Gastrocnemius medialis (tissue), 4 donors: Measurements from ENCODE around the gene GALC. TPM values are rescaled to one million over a fixed set of nuclear protein-coding genes. Genes with fewer than 3 reads are reported as not detected.

Source experiments
- ATAC-seq, 2 donors: fragments of 150-250 bp; one replicate each; pipeline ENCODE4 v1.9.1; 2016
- DNase-seq, 2 donors: peaks; one replicate each; pipeline ENCODE4 v3.0.0-alpha.2; 2019
- H3K27ac ChIP-seq, 4 donors: fragments of 200-600 bp; sonication (generic); 1 replicate in 1 of 4; 2 replicates in 3 of 4; pipeline ENCODE4 v1.5.1; 2016 to 2018; ENCODE audit warnings: mild to moderate bottlenecking in 2 of 4, moderate library complexity in 1 of 4
- H3K27me3 ChIP-seq, 3 donors: fragments of 200-600 bp; sonication (generic) in 2 of 3; 1 replicate in 1 of 3; 2 replicates in 2 of 3; pipeline versions ENCODE4 v1.5.1 to v1.6.0; 2016 to 2019; ENCODE audit warnings: mild to moderate bottlenecking in 1 of 3, moderate library complexity in 1 of 3
- H3K36me3 ChIP-seq, 2 donors: fragments of 200-600 bp; sonication (generic) in 1 of 2; one replicate each; pipeline ENCODE4 v1.5.1; 2017 to 2018
- H3K4me1 ChIP-seq, 2 donors: fragments of 200-600 bp; sonication (generic) in 1 of 2; one replicate each; pipeline ENCODE4 v1.5.1; 2016 to 2017; ENCODE audit warnings: mild to moderate bottlenecking in 2 of 2
- H3K4me3 ChIP-seq, 4 donors: fragments of 200-600 bp; sonication (generic) in 3 of 4; 1 replicate in 1 of 4; 2 replicates in 3 of 4; pipeline ENCODE4 v1.5.1; 2016 to 2019; ENCODE audit warnings: mild to moderate bottlenecking in 2 of 4
- H3K9me3 ChIP-seq, 3 donors: fragments of 200-600 bp; sonication (generic) in 2 of 3; 1 replicate in 1 of 3; 2 replicates in 2 of 3; pipeline ENCODE4 v1.5.1; 2016 to 2019
- POLR2A ChIP-seq, 2 donors: fragments of 450-650 bp; IDR thresholded peaks; one replicate each; pipeline ENCODE4 v1.6.1; 2017; ENCODE audit warnings: antibody characterized with exemption in 2 of 2, mild to moderate bottlenecking in 2 of 2, moderate library complexity in 2 of 2
- in situ Hi-C, 4 donors: fragments of 200-750 bp; cut with MboI; loops; one replicate each; pipeline versions ENCODE4 v1.15.0 to v1.8.0; 2017; ENCODE audit warnings: low sequenced_read_pairs in 4 of 4
- intact Hi-C: fragments of 100-400 bp; cut with DNase I; formaldehyde crosslinking; loops from one replicate; pipeline ENCODE4 v1.15.1; 2023; ENCODE audit warnings: low total_unique reads
- total RNA-seq, 4 donors: library from RNA; depleted of rRNA; stranded (reverse); fragments of >200 nt; gene quantifications; one replicate each; pipeline versions ENCODE4 v1.1.0 to v1.2.3, GENCODE V29; 2016
- TF ChIP-seq, protein P1 (sequence below), 5 experiments: fragments of 450-650 bp in 3 of 5; fragments of 200-600 bp in 2 of 5; sonication (generic) in 2 of 5; IDR thresholded peaks in 4 of 5; conservative IDR thresholded peaks in 1 of 5; 1 replicate in 4 of 5; 2 replicates in 1 of 5; pipeline ENCODE4 v1.5.1; 2016 to 2019; ENCODE audit warnings: antibody characterized with exemption in 5 of 5, mild to moderate bottlenecking in 3 of 5, moderate library complexity in 3 of 5

GALC gene
- total RNA-seq: 10 to 100 TPM; 10.5 to 23.2 (median 14.6) TPM

DNA sequence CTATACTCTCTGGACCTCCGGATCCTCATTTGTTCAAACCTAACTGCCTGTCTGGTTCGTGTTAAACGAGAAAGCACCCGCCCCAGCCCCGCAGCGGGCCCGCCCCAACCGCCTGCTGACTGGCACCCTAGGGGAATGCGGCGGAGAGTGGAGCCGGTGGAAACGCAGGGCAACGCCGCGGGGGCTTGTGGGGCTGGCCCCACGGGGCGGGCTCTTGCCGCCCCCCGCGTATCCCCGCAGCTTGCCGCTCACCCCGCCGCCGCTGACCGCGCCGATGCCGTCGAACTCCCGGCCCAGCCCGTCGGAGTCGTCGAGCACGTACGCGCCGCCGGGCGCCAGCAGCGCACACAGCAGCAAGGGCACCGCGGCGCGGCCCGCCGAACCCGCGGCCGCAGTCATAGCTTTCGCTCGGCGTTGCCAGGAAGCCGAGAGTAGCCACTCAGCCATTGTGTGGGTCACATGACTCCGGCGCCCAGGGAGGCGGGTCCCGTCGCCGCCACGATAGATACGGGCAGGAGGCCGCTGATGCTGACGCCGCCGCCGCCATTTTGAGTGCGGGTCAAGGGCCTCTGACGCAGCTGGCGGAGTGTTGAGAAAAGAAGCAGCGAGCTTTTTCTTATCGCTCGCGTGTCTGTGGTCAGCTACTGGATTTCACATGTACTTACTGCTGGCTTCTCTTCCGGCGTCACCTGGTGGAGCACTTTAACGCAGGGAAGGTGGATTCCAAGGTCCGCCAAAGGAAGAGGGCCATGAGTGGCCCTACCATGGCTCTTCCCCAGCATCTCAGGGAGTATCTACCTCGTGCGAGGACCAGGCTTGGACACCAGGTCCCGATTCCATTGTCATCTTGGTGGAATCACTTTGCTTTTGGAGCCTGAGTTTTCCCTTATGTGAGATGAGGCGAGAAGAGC is at the start of gene GALC:
GALC (minus strand) TSS at position 465 of the 911 bp plus-strand sequence; CDS start at position 447, 18 bp downstream.
- Histone ChIP-seq H3K27ac (peak within 1 kb of the TSS; percentile 86 to 92 (median 88)), H3K4me3 (peak within 1 kb of the TSS; percentile 74 to 88 (median 80)), H3K4me1 (peaks cover 13 to 18% of the 10 kb centered on the region in 2 donors), H3K9me3 (no peaks in the 10 kb centered on the region), H3K27me3 (no peaks in the 10 kb centered on the region), H3K36me3 (no peaks in the 10 kb centered on the region)
- in situ Hi-C loops: no loop called here
- peak in 1 of 2 donors; percentile 54 for TF ChIP-seq POLR2A (IDR thresholded peaks at IDR 0.05)
- TF ChIP-seq, protein P1, sequence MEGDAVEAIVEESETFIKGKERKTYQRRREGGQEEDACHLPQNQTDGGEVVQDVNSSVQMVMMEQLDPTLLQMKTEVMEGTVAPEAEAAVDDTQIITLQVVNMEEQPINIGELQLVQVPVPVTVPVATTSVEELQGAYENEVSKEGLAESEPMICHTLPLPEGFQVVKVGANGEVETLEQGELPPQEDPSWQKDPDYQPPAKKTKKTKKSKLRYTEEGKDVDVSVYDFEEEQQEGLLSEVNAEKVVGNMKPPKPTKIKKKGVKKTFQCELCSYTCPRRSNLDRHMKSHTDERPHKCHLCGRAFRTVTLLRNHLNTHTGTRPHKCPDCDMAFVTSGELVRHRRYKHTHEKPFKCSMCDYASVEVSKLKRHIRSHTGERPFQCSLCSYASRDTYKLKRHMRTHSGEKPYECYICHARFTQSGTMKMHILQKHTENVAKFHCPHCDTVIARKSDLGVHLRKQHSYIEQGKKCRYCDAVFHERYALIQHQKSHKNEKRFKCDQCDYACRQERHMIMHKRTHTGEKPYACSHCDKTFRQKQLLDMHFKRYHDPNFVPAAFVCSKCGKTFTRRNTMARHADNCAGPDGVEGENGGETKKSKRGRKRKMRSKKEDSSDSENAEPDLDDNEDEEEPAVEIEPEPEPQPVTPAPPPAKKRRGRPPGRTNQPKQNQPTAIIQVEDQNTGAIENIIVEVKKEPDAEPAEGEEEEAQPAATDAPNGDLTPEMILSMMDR (IDR thresholded peaks at IDR 0.05 in 4 of 5, conservative IDR thresholded peaks at IDR 0.05 in 1 of 5): no peak
- ATAC-seq: peak; percentile 91 to 93
- intact Hi-C loops: loop anchor here (5.0 to 10.0 kb wide), 3 partner anchors 394 to 1964 kb away; partner anchors contain the start of genes PTPN21, SPATA7 and TDP1
- DNase-seq: peak; percentile 88 to 89

DNA sequence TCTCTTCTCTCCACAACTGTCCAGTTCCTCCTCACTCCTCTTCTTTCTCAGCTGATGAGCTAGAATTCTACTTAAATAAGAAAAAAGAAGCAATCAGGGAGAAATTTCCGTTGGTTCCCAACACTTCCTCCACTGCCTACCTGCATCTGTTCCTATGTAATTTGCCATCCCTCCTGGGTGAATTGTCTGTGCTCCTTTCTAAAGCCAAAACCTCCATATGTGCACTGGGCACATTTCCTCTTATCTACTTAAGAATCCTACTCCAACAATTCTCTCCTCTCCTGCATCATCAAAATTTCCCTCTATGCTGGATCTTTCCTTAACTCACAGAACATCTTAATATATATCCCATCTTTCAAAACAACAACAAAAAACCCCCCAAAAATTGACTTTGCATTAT is 47.2 kb upstream of the GALC start:
- in situ Hi-C loops (no loop called here), intact Hi-C loops (no loop called here)
- no peaks in the 10 kb centered on the region for H3K36me3 ChIP-seq
- DNase-seq (no peak), ATAC-seq (no peak)
- no peak for TF ChIP-seq POLR2A (IDR thresholded peaks at IDR 0.05)
- TF ChIP-seq, protein P1 (IDR thresholded peaks at IDR 0.05 in 4 of 5, conservative IDR thresholded peaks at IDR 0.05 in 1 of 5): no peak
- H3K9me3 ChIP-seq: no peaks in the 10 kb centered on the region
- no peaks in the 10 kb centered on the region for H3K27me3 ChIP-seq
- H3K27ac ChIP-seq: no peak overlapping the region
- no peak overlapping the region for H3K4me3 ChIP-seq
- no peaks in the 10 kb centered on the region for H3K4me1 ChIP-seq

DNA sequence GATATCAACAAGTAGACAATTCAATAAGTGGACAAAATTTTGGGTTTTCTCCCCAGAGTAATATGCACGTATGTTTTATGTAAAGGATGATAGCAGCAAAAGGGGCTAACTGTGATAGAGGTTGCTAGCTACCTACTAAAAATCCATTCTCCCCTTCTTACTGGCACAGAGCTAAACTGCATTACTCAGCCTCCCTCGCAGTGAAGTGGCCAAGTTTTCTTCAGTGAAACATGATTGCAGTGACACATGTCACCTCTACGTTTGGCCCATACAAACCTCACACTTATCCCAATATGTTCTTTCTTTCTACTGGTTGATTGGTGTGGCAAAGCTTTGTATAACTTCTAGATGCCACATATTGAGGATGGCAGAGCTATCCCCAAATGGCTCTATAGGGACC is 46.2 kb upstream of the GALC start:
- TF ChIP-seq, protein P1 (IDR thresholded peaks at IDR 0.05 in 4 of 5, conservative IDR thresholded peaks at IDR 0.05 in 1 of 5): no peak
- TF ChIP-seq POLR2A (IDR thresholded peaks at IDR 0.05): no peak
- intact Hi-C loops: no loop called here
- no peak overlapping the region for H3K27ac ChIP-seq

DNA sequence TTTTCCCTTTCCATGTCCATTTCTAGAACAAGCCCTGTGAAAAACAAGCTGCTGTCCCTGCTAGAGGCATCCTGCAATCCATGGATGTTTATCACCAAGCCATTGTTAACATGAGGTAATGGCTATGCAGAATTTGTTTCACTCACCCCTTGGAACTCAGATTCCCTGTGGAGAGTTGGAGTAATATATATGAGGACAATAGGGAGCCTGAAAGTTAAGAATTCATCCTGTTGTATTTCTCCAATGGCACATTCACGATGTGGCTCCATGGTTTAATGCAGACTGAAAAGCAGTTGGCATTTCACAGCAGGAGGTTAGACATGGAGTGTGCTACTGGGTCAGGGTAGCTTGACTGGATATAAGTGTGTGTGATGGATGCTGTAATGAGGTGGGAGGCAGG is 44.3 kb upstream of the GALC start:
- H3K4me3 ChIP-seq: no peak overlapping the region
- intact Hi-C loops (no loop called here), in situ Hi-C loops (no loop called here)
- no peaks in the 10 kb centered on the region for H3K36me3 ChIP-seq
- no peaks in the 10 kb centered on the region for H3K9me3 ChIP-seq
- TF ChIP-seq POLR2A (IDR thresholded peaks at IDR 0.05): no peak
- TF ChIP-seq, protein P1 (IDR thresholded peaks at IDR 0.05 in 4 of 5, conservative IDR thresholded peaks at IDR 0.05 in 1 of 5): no peak
- no peaks in the 10 kb centered on the region for H3K4me1 ChIP-seq
- H3K27me3 ChIP-seq: no peaks in the 10 kb centered on the region
- no peak overlapping the region for H3K27ac ChIP-seq
- DNase-seq (no peak), ATAC-seq (no peak)

More for the DNA sequence above, 46.2 kb upstream of the GALC start:
- Histone ChIP-seq H3K27me3 (no peaks in the 10 kb centered on the region), H3K36me3 (no peaks in the 10 kb centered on the region), H3K9me3 (no peaks in the 10 kb centered on the region), H3K4me3 (no peak overlapping the region), H3K4me1 (no peaks in the 10 kb centered on the region)
- in situ Hi-C loops: no loop called here
- no peak for ATAC-seq
- DNase-seq: no peak
